Brain microvascular endothelial cell (primary cell): ENCODE results near the gene YBX2.

ENCODE experiments used
- DNase-seq: peaks from one replicate; pipeline ENCODE4 v3.0.0-alpha.2; 2020
- H3K27ac ChIP-seq: fragments of 250-450 bp; sonication (Bioruptor Pico); 2 replicates; pipeline ENCODE4 v1.5.1; 2020; ENCODE audit warnings: mild to moderate bottlenecking, moderate library complexity
- H3K27me3 ChIP-seq: fragments of 250-450 bp; sonication (Bioruptor Pico); replicated peaks from 2 replicates; pipeline ENCODE4 v1.5.1; 2020; ENCODE audit warnings: mild to moderate bottlenecking
- H3K36me3 ChIP-seq: fragments of 250-450 bp; sonication (Bioruptor Pico); replicated peaks from 2 replicates; pipeline ENCODE4 v1.5.1; 2020; ENCODE audit warnings: mild to moderate bottlenecking
- H3K4me3 ChIP-seq: 2 replicates; pipeline ENCODE4 v1.5.1; 2011; ENCODE audit warnings: low read depth, mild to moderate bottlenecking, control low read depth, low read length, moderate library complexity
- CTCF ChIP-seq: IDR thresholded peaks from 2 replicates; pipeline ENCODE4 v1.5.1; 2011; ENCODE audit warnings: low read depth, mild to moderate bottlenecking, moderate library complexity, low read length, control low read depth, inconsistent platforms; ENCODE audit errors: missing control alignments
- in situ Hi-C: cut with HindIII; loops from 2 replicates; pipeline ENCODE4 v1.10.0; 2017; ENCODE audit warnings: low sequenced_read_pairs, low pct_ligation_motif_present

The YBX2 gene

GRCh38 chr17:7306911-7307685 lies 12.7 kb upstream of the YBX2 start, which contains the start of gene EIF5A:
Gene EIF5A (plus strand): TSS chr17:7307628. CDS start chr17:7309636, 2,008 bp downstream.
- no peak for TF ChIP-seq CTCF
- peak within 1 kb of the TSS; percentile 99 for H3K27ac ChIP-seq
- no peaks in the 10 kb centered on the region for H3K27me3 ChIP-seq
- DNase-seq: peak; percentile 100
- in situ Hi-C loops: no loop called here
- peaks cover 34% of the 10 kb centered on the region for H3K36me3 ChIP-seq
- peak within 1 kb of the TSS; percentile 96 for H3K4me3 ChIP-seq

- Histone ChIP-seq H3K27ac (no peak overlapping the region), H3K4me3 (no peak overlapping the region), H3K27me3 (no peaks in the 10 kb centered on the region), H3K36me3 (peaks cover 7% of the 10 kb centered on the region)
- TF ChIP-seq CTCF: no peak
- DNase-seq: no peak
- in situ Hi-C loops: no loop called here
Measured at GRCh38 chr17:7304179-7304578, 9.7 kb upstream of the YBX2 start.

- H3K4me3 ChIP-seq: peak overlapping the region; percentile 20
- TF ChIP-seq CTCF: peak; percentile 70
- H3K36me3 ChIP-seq: no peaks in the 10 kb centered on the region
- no peak overlapping the region for H3K27ac ChIP-seq
- in situ Hi-C loops: no loop called here
- H3K27me3 ChIP-seq: peaks cover 37% of the 10 kb centered on the region
- DNase-seq: peak; percentile 47
Measured at GRCh38 chr17:7296189-7296861, 1.9 kb upstream of the YBX2 start.

- H3K4me3 ChIP-seq: no peak overlapping the region
Measured at GRCh38 chr17:7295230-7296180, 1.1 kb upstream of the YBX2 start.

More at GRCh38 chr17:7295230-7296180, 1.1 kb upstream of the YBX2 start:
- TF ChIP-seq CTCF: no peak
- peaks cover 43% of the 10 kb centered on the region for H3K27me3 ChIP-seq
- H3K36me3 ChIP-seq: no peaks in the 10 kb centered on the region
- DNase-seq: no peak
- H3K27ac ChIP-seq: no peak overlapping the region
- in situ Hi-C loops: no loop called here
